Skin of body (tissue), 2 donors: Measurements from ENCODE around the gene MYO5A. TPM values are rescaled to one million over a fixed set of nuclear protein-coding genes. Genes with fewer than 3 reads are reported as not detected.
"Not testable (repeated sequence)": the region's sequence is repeated elsewhere in the genome, so short reads cannot be mapped to it uniquely, and the experiment has no call there.

Experiments used
- DNase-seq: peaks from one replicate; lab custom pipeline; 2025; lab: John Stamatoyannopoulos, UW
- total RNA-seq: library from RNA; depleted of rRNA; stranded (reverse); fragments of >200 nt; gene quantifications from one replicate; pipeline ENCODE4 v1.2.3, GENCODE V29; 2014

MYO5A gene
- total RNA-seq, 1 donor from 2014 or later: 21.2 TPM

DNA sequence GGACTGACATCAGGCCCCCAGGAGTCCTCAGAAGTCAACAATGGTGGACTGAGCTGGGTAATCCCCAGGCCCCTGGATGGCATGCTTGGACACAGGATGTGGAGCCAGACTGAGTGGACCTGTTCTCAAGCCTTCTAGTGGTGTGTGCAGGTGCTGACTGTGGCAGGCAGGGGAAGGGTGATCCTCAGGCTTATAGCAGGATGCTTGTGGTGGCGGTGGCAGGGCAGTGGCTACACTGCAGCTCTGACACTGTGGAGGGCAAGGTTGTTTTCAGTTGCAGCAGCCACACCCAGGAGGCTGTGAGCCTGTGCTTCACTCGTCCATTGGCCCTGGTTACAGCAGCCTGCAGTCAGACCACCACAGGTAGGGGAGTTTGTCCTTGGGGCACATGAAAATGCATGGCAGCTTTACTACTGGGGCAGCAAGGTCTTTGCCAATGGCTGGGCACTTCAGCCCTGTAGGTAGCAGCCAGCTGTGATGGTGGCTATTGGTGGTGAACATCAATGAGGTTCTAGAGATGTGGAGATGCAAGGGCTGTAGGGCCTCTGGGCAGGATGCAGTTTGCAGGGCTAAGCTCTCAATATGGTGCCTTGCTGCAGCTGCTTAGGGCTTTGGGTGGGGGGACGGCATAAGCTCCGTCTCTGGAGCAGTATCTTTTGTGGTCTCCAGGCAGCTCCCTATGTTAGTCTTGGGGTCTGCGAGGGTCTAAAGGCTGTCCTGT is 17.5 kb upstream of the MYO5A start:
- no peak for DNase-seq

DNA sequence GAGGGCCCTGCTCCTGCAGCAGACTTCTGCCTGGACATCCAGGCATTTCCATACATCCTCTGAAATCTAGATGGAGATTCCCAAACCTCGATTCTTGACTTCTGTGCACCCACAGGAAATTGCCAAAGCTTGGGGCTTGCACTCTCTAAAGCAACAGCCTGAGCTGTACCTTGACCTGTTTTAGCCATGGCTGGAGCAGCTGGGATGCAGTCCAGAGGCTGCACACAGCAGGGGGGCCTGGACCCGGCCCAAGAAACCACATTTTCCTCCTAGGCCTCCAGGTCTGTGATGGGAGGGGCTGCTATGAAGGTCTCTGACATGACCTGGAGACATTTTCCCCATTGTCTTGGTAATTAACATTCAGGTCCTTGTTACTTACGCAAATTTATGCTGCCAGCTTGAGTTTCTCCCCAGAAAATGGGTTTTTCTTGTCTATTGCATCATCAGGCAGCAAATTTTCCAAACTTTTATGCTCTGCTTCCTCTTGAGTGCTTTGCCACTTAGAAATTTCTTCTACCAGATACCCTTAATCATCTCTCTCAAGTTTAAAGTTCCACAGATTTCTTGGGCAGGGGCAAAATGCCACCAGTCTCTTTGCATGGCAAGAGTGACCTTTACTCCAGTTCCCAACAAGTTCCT is 11.8 kb upstream of the MYO5A start:
- no peak for DNase-seq

- no peak for DNase-seq
Observed at GRCh38 chr15:52537459-52537858, 8.8 kb upstream of the MYO5A start.

- no peak for DNase-seq
Observed at GRCh38 chr15:52532427-52532826, 3.7 kb upstream of the MYO5A start.

DNA sequence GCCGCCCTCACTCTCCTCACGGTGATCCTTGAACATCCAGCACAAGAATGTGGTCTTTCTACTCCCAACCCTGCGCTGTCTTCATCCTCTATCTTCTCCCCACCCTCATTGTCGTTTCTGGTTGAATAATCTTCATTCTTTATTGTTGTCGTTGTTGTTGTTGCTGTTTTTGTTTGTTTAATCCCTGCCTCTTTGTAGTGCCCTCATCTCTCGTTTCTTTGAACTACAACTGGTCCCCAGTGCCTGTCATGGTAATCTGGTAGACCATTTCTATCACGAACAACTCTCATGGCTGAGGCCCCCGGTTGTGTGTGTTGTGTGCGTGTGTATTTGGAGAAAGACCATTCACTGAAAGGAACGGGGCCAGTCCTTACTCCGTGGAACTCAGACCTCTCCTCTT is 1.3 kb upstream of the MYO5A start:
- no peak for DNase-seq

DNA sequence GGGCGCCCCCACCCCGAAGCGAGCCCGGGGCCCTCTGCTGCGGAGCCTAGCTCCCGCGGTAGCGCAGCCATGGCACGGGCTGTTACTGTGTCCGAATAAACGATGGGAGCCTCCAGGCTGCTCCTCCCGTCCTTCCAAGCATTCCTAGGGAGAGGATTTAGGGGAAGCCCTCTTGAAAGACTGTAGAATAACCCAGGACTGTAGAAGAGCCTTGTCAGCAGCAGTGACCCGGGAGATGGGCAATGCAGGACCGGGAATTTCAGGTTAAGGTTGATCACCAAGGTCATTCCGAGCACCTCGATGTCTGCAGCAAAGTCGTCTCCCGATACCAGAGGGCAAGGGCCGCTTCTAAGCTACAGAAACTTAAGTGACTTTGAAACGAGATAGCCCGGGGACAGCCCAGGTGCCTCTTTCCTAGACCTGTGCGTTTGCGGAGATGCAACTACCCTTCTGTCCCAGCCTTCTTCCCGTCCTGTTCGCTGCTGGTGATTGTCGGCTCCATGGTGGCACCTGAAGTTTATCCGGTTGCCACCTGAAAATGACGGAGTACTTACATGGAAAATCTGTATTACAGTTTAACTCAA is 753 bp upstream of the MYO5A start:
- DNase-seq: no peak

- DNase-seq: no peak
Observed at GRCh38 chr15:52527911-52528563, 643 bp downstream of the MYO5A start.

DNA sequence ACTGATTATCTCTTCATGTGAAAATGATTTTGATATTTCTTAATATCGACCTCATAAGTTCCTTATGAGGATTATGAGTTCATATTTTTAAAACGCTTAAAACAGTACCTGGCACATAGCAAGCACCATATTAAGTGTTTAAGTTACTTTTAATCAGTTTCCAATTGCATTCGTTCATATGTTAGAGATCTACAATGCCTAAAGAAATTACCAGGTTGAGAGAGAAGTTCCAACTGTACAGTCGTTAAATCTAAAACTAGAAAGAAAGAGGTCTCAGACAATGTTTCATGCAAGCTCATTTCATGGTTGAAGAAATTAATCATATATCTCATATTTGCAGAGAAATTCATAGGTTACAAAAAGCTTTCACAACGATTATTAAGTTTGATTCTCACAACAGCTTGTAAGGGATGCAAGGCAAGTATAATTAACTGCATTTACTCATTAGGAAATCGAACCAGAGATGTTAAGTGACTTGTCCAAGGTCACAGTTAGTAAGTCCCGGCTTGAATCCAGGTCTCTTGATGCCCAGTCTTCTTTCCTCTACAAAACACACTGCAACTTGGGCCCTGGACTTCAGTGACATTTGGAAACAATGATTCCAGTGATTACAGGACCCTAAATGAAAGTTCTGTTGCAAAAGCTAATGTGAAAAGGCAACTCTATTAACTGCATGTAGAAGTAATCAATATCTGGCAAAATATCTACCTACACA is 1.3 kb downstream of the MYO5A start:
- DNase-seq: no peak

DNA sequence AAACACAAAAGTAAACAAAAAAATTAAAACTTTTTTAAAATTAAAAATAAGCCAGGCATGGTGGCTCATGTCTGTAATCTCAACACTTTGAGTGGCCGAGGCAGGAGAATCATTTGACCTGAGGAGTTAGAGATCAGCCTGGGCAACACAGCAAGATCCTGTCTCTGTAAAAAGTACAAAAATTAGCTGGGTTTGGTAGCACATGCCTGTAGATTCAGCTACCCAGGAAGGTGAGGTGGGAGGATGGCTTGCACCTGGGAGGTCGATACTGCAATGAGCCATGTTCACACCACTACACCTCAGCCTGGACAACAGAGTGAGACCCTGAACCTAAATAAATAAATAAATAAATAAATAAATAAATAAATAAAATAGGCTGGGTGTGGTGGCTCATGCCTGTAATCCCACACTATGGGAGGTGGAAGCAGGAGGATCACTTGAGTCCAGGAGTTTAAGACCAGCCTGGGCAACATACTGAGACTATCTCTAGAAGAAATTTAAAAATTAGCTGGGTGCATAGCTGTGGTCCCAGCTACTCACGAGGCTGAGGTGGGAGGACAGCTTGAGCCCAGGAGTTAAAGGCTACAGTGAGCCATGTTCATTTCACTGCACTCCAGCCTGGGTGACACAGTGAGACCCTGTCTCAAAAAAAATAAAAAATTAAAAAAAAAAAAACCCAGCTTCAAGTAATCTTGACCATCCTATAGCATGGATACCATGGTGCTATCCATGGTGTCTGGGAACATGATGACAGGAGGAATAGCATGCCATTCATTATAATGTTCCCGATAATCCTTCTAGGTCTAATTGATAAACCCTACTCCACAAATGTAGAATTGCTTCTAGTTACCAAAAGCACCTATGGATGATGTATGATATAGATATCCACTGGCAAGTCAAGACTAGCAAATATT is 4.2 kb downstream of the MYO5A start:
- DNase-seq: no peak

- DNase-seq: no peak
Observed at GRCh38 chr15:52523647-52524046, 5.0 kb downstream of the MYO5A start.

DNA sequence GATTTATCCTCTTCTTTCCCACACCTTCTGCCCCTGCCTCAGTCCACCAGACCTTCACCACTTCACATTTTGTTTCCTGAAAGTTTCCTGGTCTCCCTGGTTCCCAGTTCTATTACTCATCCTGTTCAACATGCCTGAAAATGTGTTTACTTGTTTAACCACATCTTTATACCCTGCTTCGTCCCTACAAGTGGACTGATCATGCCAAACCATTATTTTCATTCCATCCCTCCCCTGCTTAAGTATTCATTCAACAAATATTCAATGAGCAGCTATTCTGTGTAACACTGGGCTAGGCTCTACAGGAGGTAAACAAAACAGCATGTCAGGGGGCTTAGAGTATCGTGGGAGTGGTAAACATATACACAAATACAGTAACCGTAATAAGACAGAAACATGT is 5.5 kb downstream of the MYO5A start:
- no peak for DNase-seq

DNA sequence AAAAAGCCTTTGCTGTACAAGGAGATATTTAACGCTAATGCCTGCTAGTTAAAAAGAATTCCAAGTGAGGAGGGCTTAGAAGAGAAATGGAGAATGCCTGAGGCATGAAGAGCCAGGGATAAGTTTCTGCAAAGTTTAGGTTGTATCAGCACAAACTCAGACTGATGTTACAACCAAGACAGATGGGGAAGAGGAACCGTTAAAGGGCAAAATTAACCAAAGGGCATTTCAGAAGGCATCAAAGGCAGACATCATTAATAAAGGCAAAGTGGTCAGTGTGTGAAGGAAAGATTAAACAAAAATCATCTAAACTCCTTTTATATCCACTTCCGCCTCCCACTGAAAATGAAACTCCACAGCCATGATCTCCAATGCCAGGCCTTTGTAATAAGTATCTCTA is 7.0 kb downstream of the MYO5A start:
- no peak for DNase-seq

GRCh38 chr15:52520421-52520820 is 8.3 kb downstream of the MYO5A start:
- DNase-seq: no peak

GRCh38 chr15:52518487-52519371 is 10.0 kb downstream of the MYO5A start:
- no peak for DNase-seq

GRCh38 chr15:52517014-52517413 is 11.7 kb downstream of the MYO5A start:
- no peak for DNase-seq

DNA sequence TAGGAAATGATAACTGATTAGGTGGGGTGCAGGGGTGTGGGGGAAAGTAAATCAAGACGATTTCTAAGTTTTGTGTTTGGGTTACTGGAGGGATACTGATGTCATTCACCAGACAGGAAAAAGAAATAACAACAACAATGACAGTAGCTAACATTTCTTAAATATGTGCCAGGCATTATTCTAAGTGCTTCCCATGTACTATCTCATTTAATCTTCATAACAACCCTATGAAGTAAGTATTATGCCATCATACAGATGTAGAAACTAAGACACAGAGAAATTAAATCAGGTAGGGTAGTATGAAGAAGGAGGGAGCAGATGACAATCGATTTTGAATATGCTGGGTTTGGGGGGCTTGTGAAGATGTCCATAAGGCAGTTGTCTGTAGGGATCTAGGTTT is 13.3 kb downstream of the MYO5A start:
- DNase-seq: no peak

- DNase-seq: no peak
Observed at GRCh38 chr15:52514482-52514881, 14.2 kb downstream of the MYO5A start.

- DNase-seq: not testable (repeated sequence)
Observed at GRCh38 chr15:52512869-52513268, 15.8 kb downstream of the MYO5A start.

DNA sequence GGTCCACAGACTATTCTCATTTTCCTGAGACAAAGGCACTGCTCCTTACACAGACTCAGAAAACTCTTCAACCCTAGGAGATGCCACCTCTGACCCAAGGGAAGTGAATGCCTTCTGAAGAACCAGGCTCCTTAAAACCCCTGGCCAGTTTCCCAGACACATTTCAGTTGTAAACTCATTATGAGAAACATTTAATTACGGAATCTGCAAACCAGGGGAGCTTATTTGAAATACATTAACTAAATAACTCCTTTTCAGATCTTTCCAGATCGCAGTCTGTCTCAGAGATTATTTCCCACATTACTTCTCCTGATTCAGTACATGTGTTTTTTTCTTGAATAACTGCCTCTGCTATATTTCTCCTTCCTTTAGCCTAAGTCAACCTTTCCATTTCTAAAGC is 17.6 kb downstream of the MYO5A start:
- no peak for DNase-seq
